HepG2 (cell line): Measurements from ENCODE around the gene CAMK1D. TPM values are rescaled to one million over a fixed set of nuclear protein-coding genes. Genes with fewer than 3 reads are reported as not detected.

Experiments
- ATAC-seq: fragments of 200-7000 bp; cut with Tn5 transposase; 3 replicates; pipeline ENCODE4 v1.9.1; 2020; ENCODE audit warnings: mild to moderate bottlenecking, moderate library complexity
- BruUV-seq: library from RNA; stranded (reverse); fragments of 400-500 nt; replicated peaks from 2 replicates; lab custom pipeline; 2021; lab: Mats Ljungman, UMichigan
- CTCF ChIA-PET: fragments of 300-600 bp; formaldehyde crosslinking; extraction: SDS; loops from one replicate; lab custom pipeline; 2021; ENCODE audit warnings: low total read pairs, inconsistent platforms, low intra/inter-chr PET ratio; lab: Yijun Ruan, JAX
- POLR2A ChIA-PET: fragments of 350-600 bp; sonication (Branson Sonifier 250); formaldehyde crosslinking; loops from one replicate; lab custom pipeline; 2020; ENCODE audit warnings: antibody characterized with exemption, inconsistent platforms; lab: Yijun Ruan, JAX
- DNase-seq: peaks from one replicate; pipeline ENCODE4 v3.0.0-alpha.2; 2015; ENCODE audit warnings: low spot score
- FAIRE-seq: peaks from 3 replicates; lab custom pipeline; 2011; peaks lifted over from hg19 to GRCh38; lab: Jason Lieb, UNC
- H2AFZ ChIP-seq: one replicate; pipeline ENCODE4 v1.6.1; 2011; ENCODE audit warnings: low read length, inconsistent platforms
- H3K27ac ChIP-seq: fragments of 300-600 bp; 3 replicates; pipeline ENCODE4 v1.8.0; 2011; ENCODE audit warnings: mixed run types, mild to moderate bottlenecking, mixed read lengths, low read length, inconsistent platforms; ENCODE audit not compliant: insufficient read depth; ENCODE audit errors: extremely low read length
- H3K27me3 ChIP-seq, 2 experiments: fragments of 200-600 bp in 1 of 2; 2 replicates in 1 of 2; 3 replicates in 1 of 2; pipeline versions ENCODE4 v1.6.0 to v1.8.0; 2011; ENCODE audit warnings: low read length in 2 of 2, mild to moderate bottlenecking in 2 of 2, moderate library complexity in 2 of 2, inconsistent platforms in 1 of 2; ENCODE audit not compliant: insufficient read depth in 2 of 2, control insufficient read depth in 1 of 2
- H3K36me3 ChIP-seq, 2 experiments: fragments of 200-600 bp in 1 of 2; replicated peaks in 1 of 2; 2 replicates in 1 of 2; 3 replicates in 1 of 2; pipeline versions ENCODE4 v1.5.1 to v1.8.0; 2011; ENCODE audit warnings: low read length in 2 of 2, inconsistent platforms in 1 of 2; ENCODE audit not compliant: insufficient read depth in 2 of 2, control insufficient read depth in 1 of 2
- H3K4me1 ChIP-seq: 2 replicates; pipeline ENCODE4 v1.5.1; 2012; ENCODE audit warnings: low read length, inconsistent platforms; ENCODE audit not compliant: insufficient read depth
- H3K4me2 ChIP-seq: 2 replicates; pipeline ENCODE4 v1.6.0; 2011; ENCODE audit warnings: low read depth, low read length, inconsistent platforms
- H3K4me3 ChIP-seq, 3 experiments: fragments of 200-600 bp in 1 of 3; sonication (generic), shearing (Covaris generic) in 1 of 3; replicated peaks in 1 of 3; 2 replicates each; pipeline ENCODE4 v1.5.1; 2011 to 2016; ENCODE audit warnings: low read length in 3 of 3, inconsistent platforms in 2 of 3, low read depth in 2 of 3, mild to moderate bottlenecking in 2 of 3, control low read depth in 1 of 3, mixed read lengths in 1 of 3; ENCODE audit not compliant: insufficient read depth in 1 of 3
- H3K79me2 ChIP-seq: one replicate; pipeline ENCODE4 v1.6.1; 2011; ENCODE audit warnings: low read length, inconsistent platforms; ENCODE audit not compliant: insufficient read depth
- H3K9ac ChIP-seq: 2 replicates; pipeline ENCODE4 v1.6.0; 2011; ENCODE audit warnings: mild to moderate bottlenecking, low read depth, low read length, inconsistent platforms; ENCODE audit not compliant: insufficient read depth
- H3K9me3 ChIP-seq: 2 replicates; pipeline ENCODE4 v1.5.1; 2012; ENCODE audit warnings: mild to moderate bottlenecking, low read length
- H4K20me1 ChIP-seq: 2 replicates; pipeline ENCODE4 v1.6.0; 2011; ENCODE audit warnings: inconsistent platforms, mild to moderate bottlenecking, low read length, moderate library complexity; ENCODE audit not compliant: insufficient read depth
- CC2D1A ChIP-seq: sonication (generic); formaldehyde crosslinking; IDR thresholded peaks from 2 replicates; pipeline ENCODE4 v1.8.1; 2023; ENCODE audit warnings: mild to moderate bottlenecking, missing genetic modification reagents
- CEBPB ChIP-seq: IDR thresholded peaks from 2 replicates; pipeline ENCODE4 v1.6.1; 2011; ENCODE audit warnings: low read depth, low read length, improper control_type of control experiment, borderline replicate concordance
- ELF4 ChIP-seq: sonication (generic); formaldehyde crosslinking; IDR thresholded peaks from 2 replicates; pipeline ENCODE4 v1.5.0; 2020; ENCODE audit warnings: missing genetic modification reagents, mild to moderate bottlenecking, moderate library complexity, borderline replicate concordance
- JARID2 ChIP-seq: sonication (generic); formaldehyde crosslinking; IDR thresholded peaks from 2 replicates; pipeline ENCODE4 v1.8.1; 2023; ENCODE audit warnings: missing genetic modification reagents, inconsistent platforms; ENCODE audit not compliant: insufficient replicate concordance
- KLF16 ChIP-seq, 2 experiments: sonication (generic) in 1 of 2; formaldehyde crosslinking in 1 of 2; IDR thresholded peaks; 2 replicates each; pipeline versions ENCODE4 v1.6.1 to v1.8.0; 2016 to 2023; ENCODE audit warnings: missing genetic modification reagents in 2 of 2, missing compliant biosample characterization in 1 of 2
- NKX3-1 ChIP-seq: sonication (generic); formaldehyde crosslinking; IDR thresholded peaks from 2 replicates; pipeline ENCODE4 v1.5.0; 2020; ENCODE audit warnings: missing genetic modification reagents
- NR1H2 ChIP-seq: sonication (generic); formaldehyde crosslinking; IDR thresholded peaks from 2 replicates; pipeline ENCODE4 v1.8.1; 2022; ENCODE audit warnings: low read depth, missing genetic modification reagents, borderline replicate concordance
- NR2C2 ChIP-seq: sonication (generic); formaldehyde crosslinking; IDR thresholded peaks from 2 replicates; pipeline ENCODE4 v1.4.0; 2020; ENCODE audit warnings: missing genetic modification reagents, mild to moderate bottlenecking, moderate library complexity, borderline replicate concordance
- PAX8 ChIP-seq: sonication (generic); formaldehyde crosslinking; IDR thresholded peaks from 2 replicates; pipeline ENCODE4 v1.8.0; 2022; ENCODE audit warnings: mild to moderate bottlenecking, missing genetic modification reagents, borderline replicate concordance
- RARG ChIP-seq: sonication (generic); formaldehyde crosslinking; IDR thresholded peaks from 2 replicates; pipeline ENCODE4 v1.4.0; 2020; ENCODE audit warnings: low read depth, mild to moderate bottlenecking, missing genetic modification reagents
- RELA ChIP-seq: sonication (generic); formaldehyde crosslinking; IDR thresholded peaks from 2 replicates; pipeline ENCODE4 v1.4.0; 2020; ENCODE audit warnings: missing genetic modification reagents
- SIN3A ChIP-seq: IDR thresholded peaks from 2 replicates; pipeline ENCODE4 v1.6.1; 2011; ENCODE audit warnings: low read depth, mild to moderate bottlenecking, control low read depth, low read length, borderline replicate concordance
- WIZ ChIP-seq: sonication (generic); formaldehyde crosslinking; IDR thresholded peaks from 2 replicates; pipeline ENCODE4 v1.5.1; 2020; ENCODE audit warnings: mild to moderate bottlenecking, missing genetic modification reagents
- ZNF235 ChIP-seq: sonication (generic); formaldehyde crosslinking; IDR thresholded peaks from 2 replicates; pipeline ENCODE4 v1.8.1; 2023; ENCODE audit warnings: mild to moderate bottlenecking, missing genetic modification reagents, borderline replicate concordance
- ZNF724P ChIP-seq: sonication (generic); formaldehyde crosslinking; IDR thresholded peaks from 2 replicates; pipeline ENCODE4 v1.8.0; 2022; ENCODE audit warnings: missing genetic modification reagents, borderline replicate concordance
- ZNF747 ChIP-seq: sonication (generic); formaldehyde crosslinking; IDR thresholded peaks from 2 replicates; pipeline ENCODE4 v1.8.1; 2023; ENCODE audit warnings: missing genetic modification reagents, mild to moderate bottlenecking, borderline replicate concordance
- ZNF883 ChIP-seq: sonication (generic); formaldehyde crosslinking; IDR thresholded peaks from 2 replicates; pipeline ENCODE4 v1.5.1; 2020; ENCODE audit warnings: mild to moderate bottlenecking, missing genetic modification reagents; ENCODE audit errors: not compliant biosample characterization
- ZSCAN29 ChIP-seq: sonication (generic); formaldehyde crosslinking; conservative IDR thresholded peaks from 2 replicates; pipeline ENCODE4 v1.4.0; 2020; ENCODE audit warnings: mild to moderate bottlenecking, missing genetic modification reagents
- WGBS: methylation state at CpG from one replicate; pipeline ENCODE4 v1.1.6; 2017; ENCODE audit warnings: low lambda C conversion rate; 5-methylcytosine and 5-hydroxymethylcytosine counted together
- in situ Hi-C: cut with HindIII; loops from 2 replicates; pipeline ENCODE4 v1.10.0; 2017; ENCODE audit warnings: low pct_unique_long_range_greater_than_20kb; ENCODE audit not compliant: extremely low pct_ligation_motif_present
- intact Hi-C: fragments of 100-400 bp; cut with micrococcal nuclease; formaldehyde crosslinking; loops from one replicate; pipeline ENCODE4 v1.10.0; 2022; ENCODE audit not compliant: unreplicated experiment
- polyA plus RNA-seq, 8 experiments: library from polyadenylated mRNA; depleted of rRNA in 3 of 8; stranded (reverse) in 7 of 8; unstranded in 1 of 8; fragments of >200 nt; fragmentation: Illumina TruSeq in 4 of 8; extraction: Trizol in 4 of 8; gene quantifications; 2 replicates each; pipeline versions ENCODE4 v1.2.1 to v1.2.3, GENCODE V29; 2011 to 2016; ENCODE audit warnings: low read depth in 4 of 8, missing spikeins in 1 of 8, mixed read lengths in 1 of 8; ENCODE audit not compliant: insufficient read depth in 1 of 8
- total RNA-seq, 5 experiments: library from RNA; depleted of rRNA; stranded (reverse); fragments of >200 nt; fragmentation: Illumina TruSeq; extraction: Trizol; gene quantifications; 2 replicates each; pipeline ENCODE4 v1.2.3, GENCODE V29; 2016; ENCODE audit warnings: low read depth in 1 of 5
- TF ChIP-seq, protein P1 (sequence below): sonication (generic); formaldehyde crosslinking; IDR thresholded peaks from 2 replicates; pipeline ENCODE4 v1.5.0; 2020; ENCODE audit warnings: missing genetic modification reagents
- TF ChIP-seq, protein P2 (sequence below): sonication (generic); formaldehyde crosslinking; conservative IDR thresholded peaks from 2 replicates; pipeline ENCODE4 v1.4.0; 2020; ENCODE audit warnings: missing genetic modification reagents

CAMK1D gene
- total and polyA plus RNA-seq, 2 of the 13 experiments (the other 11 are each of a cell fraction or from before 2014, with no cell fraction given) = under 0.01 TPM; not detected in 1

DNA sequence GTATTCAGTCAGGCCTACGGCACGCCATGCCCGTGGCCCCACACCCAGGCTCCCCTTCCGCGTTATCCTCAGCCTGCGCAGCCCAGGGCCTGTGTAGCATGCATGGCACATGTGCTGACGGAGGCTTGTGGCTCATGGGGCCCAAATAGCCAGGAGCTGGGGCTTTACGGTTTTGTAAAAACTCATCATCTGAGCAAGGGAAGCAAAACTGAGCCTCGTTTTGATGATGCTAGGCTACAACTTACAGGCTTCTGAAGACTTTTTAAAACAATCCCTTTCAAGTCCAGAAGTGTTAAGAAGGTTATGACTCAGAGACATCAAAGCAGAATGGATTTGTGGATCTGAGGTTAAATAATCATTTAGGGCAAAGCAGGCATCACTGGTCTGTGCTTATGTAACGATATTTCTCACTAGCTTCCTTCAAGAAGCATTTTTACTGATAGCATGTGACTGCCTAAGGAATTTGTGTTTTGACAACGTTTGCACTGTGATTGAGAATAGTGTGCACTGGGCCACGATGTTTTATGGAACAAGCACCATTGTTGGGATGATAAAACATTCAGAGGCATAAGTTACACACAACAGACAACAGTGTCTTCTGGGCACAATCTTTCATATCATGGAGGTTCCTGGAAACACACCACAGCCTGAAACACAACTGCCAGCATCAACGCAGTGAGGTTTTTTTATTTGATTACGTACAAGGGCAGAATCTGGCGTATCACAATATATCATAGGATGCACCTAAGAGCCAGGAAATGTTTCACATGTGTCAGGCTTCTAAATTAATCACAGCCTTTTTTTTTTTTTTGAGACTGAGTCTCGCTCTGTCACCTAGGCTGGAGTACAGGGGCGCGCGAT, 377.9 kb downstream of the CAMK1D start:
- WGBS = 60% methylated on average over 16 of the region's 19 CpGs
- H3K27me3 ChIP-seq = peaks cover 5 to 20% of the 10 kb centered on the region in 2 experiments; a peak in 4 of 5 replicates
- no peak for FAIRE-seq
- H3K36me3 ChIP-seq = no peaks in the 10 kb centered on the region
- no TSS peak for BruUV-seq
- POLR2A ChIA-PET = no interaction called here
- H3K27ac ChIP-seq = no peak overlapping the region
- H4K20me1 ChIP-seq = no peaks in the 10 kb centered on the region
- intact Hi-C loops (no loop called here), in situ Hi-C loops (no loop called here)
- CTCF ChIA-PET = no interaction called here
- no peaks in the 10 kb centered on the region for H3K79me2 ChIP-seq
- no peak overlapping the region for H3K9ac ChIP-seq
- H3K9me3 ChIP-seq = no peaks in the 10 kb centered on the region
- H3K4me3 ChIP-seq = no peak overlapping the region
- DNase-seq = no peak
- ATAC-seq = no peak
- H2AFZ ChIP-seq = no peak overlapping the region
- H3K4me2 ChIP-seq = no peak overlapping the region
- H3K4me1 ChIP-seq = no peaks in the 10 kb centered on the region
- no peak for TF ChIP-seq NR1H2
- TF ChIP-seq ZNF883 (CRISPR knock-in tag) = no peak
- TF ChIP-seq, protein P1, sequence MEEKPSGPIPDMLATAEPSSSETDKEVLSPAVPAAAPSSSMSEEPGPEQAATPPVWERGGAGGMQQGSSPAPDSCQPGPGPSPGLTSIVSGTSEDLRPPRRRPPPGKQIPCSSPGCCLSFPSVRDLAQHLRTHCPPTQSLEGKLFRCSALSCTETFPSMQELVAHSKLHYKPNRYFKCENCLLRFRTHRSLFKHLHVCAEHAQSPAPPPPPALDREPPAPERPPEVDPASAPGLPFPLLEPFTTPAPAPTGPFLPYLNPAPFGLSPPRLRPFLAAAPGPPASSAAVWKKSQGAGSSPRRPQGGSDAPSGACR (CRISPR knock-in tag) = no peak
- TF ChIP-seq PAX8 (CRISPR knock-in tag) = no peak
- no peak for TF ChIP-seq CC2D1A
- no peak for TF ChIP-seq ZNF747 (CRISPR knock-in tag)
- no peak for TF ChIP-seq ZSCAN29 (CRISPR knock-in tag)
- no peak for TF ChIP-seq WIZ (CRISPR knock-in tag)
- TF ChIP-seq, protein P2, sequence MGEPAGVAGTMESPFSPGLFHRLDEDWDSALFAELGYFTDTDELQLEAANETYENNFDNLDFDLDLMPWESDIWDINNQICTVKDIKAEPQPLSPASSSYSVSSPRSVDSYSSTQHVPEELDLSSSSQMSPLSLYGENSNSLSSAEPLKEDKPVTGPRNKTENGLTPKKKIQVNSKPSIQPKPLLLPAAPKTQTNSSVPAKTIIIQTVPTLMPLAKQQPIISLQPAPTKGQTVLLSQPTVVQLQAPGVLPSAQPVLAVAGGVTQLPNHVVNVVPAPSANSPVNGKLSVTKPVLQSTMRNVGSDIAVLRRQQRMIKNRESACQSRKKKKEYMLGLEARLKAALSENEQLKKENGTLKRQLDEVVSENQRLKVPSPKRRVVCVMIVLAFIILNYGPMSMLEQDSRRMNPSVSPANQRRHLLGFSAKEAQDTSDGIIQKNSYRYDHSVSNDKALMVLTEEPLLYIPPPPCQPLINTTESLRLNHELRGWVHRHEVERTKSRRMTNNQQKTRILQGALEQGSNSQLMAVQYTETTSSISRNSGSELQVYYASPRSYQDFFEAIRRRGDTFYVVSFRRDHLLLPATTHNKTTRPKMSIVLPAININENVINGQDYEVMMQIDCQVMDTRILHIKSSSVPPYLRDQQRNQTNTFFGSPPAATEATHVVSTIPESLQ (CRISPR knock-in tag) = no peak
- no peak for TF ChIP-seq ELF4 (CRISPR knock-in tag)
- no peak for TF ChIP-seq CEBPB
- TF ChIP-seq RELA = no peak
- TF ChIP-seq ZNF724P (CRISPR knock-in tag) = no peak
- TF ChIP-seq KLF16 (CRISPR knock-in tag; IDR thresholded peaks at IDR 0.05) = no peak
- TF ChIP-seq SIN3A = no peak
- no peak for TF ChIP-seq RARG
- no peak for TF ChIP-seq NKX3-1 (CRISPR knock-in tag)
- TF ChIP-seq ZNF235 = no peak
- no peak for TF ChIP-seq JARID2 (CRISPR knock-in tag)
- TF ChIP-seq NR2C2 (CRISPR knock-in tag) = no peak
